CD4-positive, alpha-beta T cell treated with Interleukin-1 beta for 1 hour (primary cell): ENCODE measurements around the gene TOR1A.
A peak's percentile ranks its signal among the peaks of the same experiment; 100 is the strongest.

Experiments
- DNase-seq, 2 donors: peaks; one replicate each; pipeline ENCODE4 v3.0.0-alpha.2; 2020 to 2022

TOR1A gene

GRCh38 chr9:129851821-129852220, 27.9 kb upstream of the TOR1A start:
- DNase-seq: no peak

- no peak for DNase-seq
These were observed 27.1 kb upstream of the TOR1A start for GRCh38 chr9:129850821-129851550.

GRCh38 chr9:129849901-129850300, 26.0 kb upstream of the TOR1A start:
- DNase-seq: no peak

- DNase-seq: no peak
These were observed 24.9 kb upstream of the TOR1A start for GRCh38 chr9:129848712-129849441.

GRCh38 chr9:129845373-129845772, 21.4 kb upstream of the TOR1A start:
- no peak for DNase-seq

- DNase-seq: no peak
These were observed 17.1 kb upstream of the TOR1A start for GRCh38 chr9:129841071-129841470.

- DNase-seq: no peak
These were observed 16.1 kb upstream of the TOR1A start for GRCh38 chr9:129840034-129840433.

- DNase-seq: no peak
These were observed 15.5 kb upstream of the TOR1A start for GRCh38 chr9:129839324-129840023.

- no peak for DNase-seq
These were observed 14.8 kb upstream of the TOR1A start for GRCh38 chr9:129838707-129839259.

GRCh38 chr9:129836311-129837007, 12.5 kb upstream of the TOR1A start:
- DNase-seq: peak; percentile 55

- DNase-seq: no peak
These were observed 11.9 kb upstream of the TOR1A start for GRCh38 chr9:129835860-129836223.

- DNase-seq: peak; percentile 97 to 98
These were observed 11.4 kb upstream of the TOR1A start, which contains the start of the genes C9orf78 and USP20 for GRCh38 chr9:129835128-129835859. TSS of gene C9orf78 (minus strand) at chr9:129835275. CDS start at chr9:129835221, 54 bp downstream. TSS of gene USP20 (plus strand) at chr9:129835458. CDS start at chr9:129852556, 17,098 bp downstream.

GRCh38 chr9:129834489-129835127, 10.7 kb upstream of the TOR1A start:
- DNase-seq: peak; percentile 16 to 51

GRCh38 chr9:129832982-129833381, 9.0 kb upstream of the TOR1A start:
- no peak for DNase-seq

GRCh38 chr9:129828969-129829368, 5.0 kb upstream of the TOR1A start:
- no peak for DNase-seq

- DNase-seq: no peak
These were observed 4.1 kb upstream of the TOR1A start for GRCh38 chr9:129828051-129828450.

- no peak for DNase-seq
These were observed 2.8 kb upstream of the TOR1A start for GRCh38 chr9:129826759-129827158.

GRCh38 chr9:129826344-129826743, 2.4 kb upstream of the TOR1A start:
- no peak for DNase-seq

- no peak for DNase-seq
These were observed 398 bp downstream of the TOR1A start for GRCh38 chr9:129823542-129823934.

GRCh38 chr9:129822898-129823541, 916 bp downstream of the TOR1A start:
- peak in 1 of 2 donors; percentile 21 for DNase-seq
